Endothelial cell of umbilical vein (primary cell): Measurements from ENCODE around the gene LYRM2. TPM values are rescaled to one million over a fixed set of nuclear protein-coding genes. Genes with fewer than 3 reads are reported as not detected.

Experiments used
- BruUV-seq: library from RNA; stranded (reverse); fragments of 400-500 nt; replicated peaks from 2 replicates; lab custom pipeline; 2021; lab: Mats Ljungman, UMichigan
- CTCF ChIA-PET: fragments of 300-600, 350-600 bp; sonication (Branson Sonifier 250); formaldehyde crosslinking; loops from one replicate; lab custom pipeline; 2021; ENCODE audit warnings: antibody characterized with exemption, inconsistent platforms; lab: Charles Lee
- POLR2A ChIA-PET: fragments of 300-600, 350-600 bp; sonication (Branson Sonifier 250); formaldehyde crosslinking; loops from one replicate; lab custom pipeline; 2021; ENCODE audit warnings: antibody characterized with exemption, inconsistent platforms; lab: Charles Lee
- DNase-seq: peaks from one replicate; pipeline ENCODE4 v3.0.0-alpha.2; 2011; ENCODE audit warnings: low read depth, low spot score
- FAIRE-seq: peaks from 2 replicates; lab custom pipeline; 2011; peaks lifted over from hg19 to GRCh38; lab: Jason Lieb, UNC
- H2AFZ ChIP-seq: 2 replicates; pipeline ENCODE4 v1.6.0; 2012; ENCODE audit warnings: low read depth, low read length, control low read depth, inconsistent platforms
- H3K27ac ChIP-seq: 2 replicates; pipeline ENCODE4 v1.5.1; 2011; ENCODE audit warnings: low read depth, mild to moderate bottlenecking, control low read depth, low read length, moderate library complexity; ENCODE audit not compliant: insufficient read depth
- H3K27me3 ChIP-seq, 2 experiments: 2 replicates each; pipeline versions ENCODE4 v1.6.0 to v1.6.1; 2011; ENCODE audit warnings: low read length in 2 of 2, mixed read lengths in 1 of 2; ENCODE audit not compliant: control insufficient read depth in 2 of 2, insufficient read depth in 2 of 2
- H3K36me3 ChIP-seq, 2 experiments: 2 replicates in 1 of 2; 3 replicates in 1 of 2; pipeline ENCODE4 v1.5.1; 2011; ENCODE audit warnings: low read length in 2 of 2, mild to moderate bottlenecking in 1 of 2, moderate library complexity in 1 of 2; ENCODE audit not compliant: control insufficient read depth in 2 of 2, insufficient read depth in 2 of 2; ENCODE audit errors: extremely low read depth in 1 of 2
- H3K4me1 ChIP-seq: 3 replicates; pipeline ENCODE4 v1.5.1; 2011; ENCODE audit warnings: mild to moderate bottlenecking, low read length; ENCODE audit not compliant: control insufficient read depth, insufficient read depth; ENCODE audit errors: extremely low read depth
- H3K4me2 ChIP-seq: 2 replicates; pipeline ENCODE4 v1.6.1; 2011; ENCODE audit warnings: low read length, control low read depth, mixed read lengths; ENCODE audit not compliant: insufficient read depth
- H3K4me3 ChIP-seq, 3 experiments: fragments of 200-600 bp in 1 of 3; sonication (generic), shearing (Covaris generic) in 1 of 3; replicated peaks in 1 of 3; 2 replicates each; pipeline ENCODE4 v1.5.1; 2011 to 2016; ENCODE audit warnings: control low read depth in 3 of 3, low read length in 3 of 3, mild to moderate bottlenecking in 2 of 3, inconsistent platforms in 1 of 3, low read depth in 1 of 3, moderate library complexity in 1 of 3; ENCODE audit not compliant: insufficient read depth in 1 of 3
- H3K79me2 ChIP-seq: 2 replicates; pipeline ENCODE4 v1.6.0; 2012; ENCODE audit warnings: low read length, inconsistent platforms; ENCODE audit not compliant: control insufficient read depth, insufficient read depth
- H3K9ac ChIP-seq: replicated peaks from 2 replicates; pipeline ENCODE3; 2011; ENCODE audit warnings: low read length, control low read depth; ENCODE audit not compliant: insufficient read depth; ENCODE audit errors: extremely low read depth
- H3K9me1 ChIP-seq: replicated peaks from 3 replicates; pipeline ENCODE4 v1.6.0; 2011; ENCODE audit warnings: mild to moderate bottlenecking, low read length; ENCODE audit not compliant: control insufficient read depth, insufficient read depth; ENCODE audit errors: extremely low read depth
- H3K9me3 ChIP-seq: replicated peaks from 2 replicates; pipeline ENCODE4 v1.5.1; 2012; ENCODE audit warnings: low read length, inconsistent platforms; ENCODE audit not compliant: control insufficient read depth, insufficient read depth
- H4K20me1 ChIP-seq: replicated peaks from 2 replicates; pipeline ENCODE3; 2011; ENCODE audit warnings: mild to moderate bottlenecking, low read length; ENCODE audit not compliant: control insufficient read depth, insufficient read depth; ENCODE audit errors: extremely low read depth
- EZH2 ChIP-seq: IDR thresholded peaks from 2 replicates; pipeline ENCODE4 v1.6.1; 2012; ENCODE audit warnings: borderline replicate concordance, low read depth, mild to moderate bottlenecking, moderate library complexity, low read length, inconsistent platforms; ENCODE audit not compliant: severe bottlenecking
- FOS ChIP-seq: IDR thresholded peaks from 2 replicates; pipeline ENCODE4 v1.6.1; 2011; ENCODE audit warnings: mild to moderate bottlenecking, low read length, moderate library complexity, borderline replicate concordance; ENCODE audit not compliant: insufficient read depth
- GATA2 ChIP-seq: IDR thresholded peaks from 2 replicates; pipeline ENCODE4 v1.7.0; 2011; ENCODE audit warnings: low read depth, mild to moderate bottlenecking, moderate library complexity, mixed read lengths, low read length; ENCODE audit not compliant: insufficient read length, insufficient read depth
- JUN ChIP-seq: IDR thresholded peaks from 2 replicates; pipeline ENCODE4 v1.6.1; 2011; ENCODE audit warnings: borderline replicate concordance, low read depth; ENCODE audit not compliant: insufficient read length, insufficient read depth
- MYC ChIP-seq: IDR thresholded peaks from one replicate; pipeline ENCODE4 v1.6.1; 2011; ENCODE audit warnings: mild to moderate bottlenecking, low read depth, low read length
- POLR2AphosphoS5 ChIP-seq: IDR thresholded peaks from 2 replicates; pipeline ENCODE4 v1.6.1; 2012; ENCODE audit warnings: low read depth, mild to moderate bottlenecking, control low read depth, low read length, moderate library complexity; ENCODE audit not compliant: insufficient read depth
- dilution Hi-C: fragments of 300-500 bp; cut with MboI; formaldehyde crosslinking; loops from one replicate; pipeline ENCODE4 v1.15.0; 2019; ENCODE audit warnings: low sequenced_read_pairs; ENCODE audit not compliant: extremely low pct_ligation_motif_present
- intact Hi-C: fragments of 100-400 bp; cut with micrococcal nuclease; formaldehyde crosslinking; loops from one replicate; pipeline ENCODE4 v1.10.0; 2022
- polyA plus RNA-seq, 4 experiments: library from polyadenylated mRNA; depleted of rRNA in 3 of 4; stranded (reverse) in 3 of 4; unstranded in 1 of 4; fragments of >200 nt; gene quantifications; 2 replicates each; pipeline versions ENCODE4 v1.2.1 to v1.2.3, GENCODE V29; 2011 to 2012; ENCODE audit warnings: missing spikeins in 1 of 4
- total RNA-seq: library from RNA; stranded (reverse); gene quantifications from 2 replicates; pipeline ENCODE4 v1.2.3, GENCODE V29; 2021
- TF ChIP-seq, protein P1 (sequence below): IDR thresholded peaks from 2 replicates; pipeline ENCODE4 v1.6.1; 2011; ENCODE audit not compliant: insufficient read depth, insufficient read length
- TF ChIP-seq, protein P2 (sequence below), 2 donors: IDR thresholded peaks; 1 replicate in 1 of 2; 2 replicates in 1 of 2; pipeline ENCODE4 v1.5.1; 2011; ENCODE audit warnings: low read length in 2 of 2, mild to moderate bottlenecking in 2 of 2, moderate library complexity in 2 of 2, control low read depth in 1 of 2, inconsistent platforms in 1 of 2, low read depth in 1 of 2; ENCODE audit not compliant: insufficient read depth in 1 of 2; ENCODE audit errors: extremely low read depth in 1 of 2

Gene LYRM2
- total and polyA plus RNA-seq, 2 donors (not counting 3 experiments of a cell fraction or from before 2014, with no cell fraction given), result 11.8 to 41.9 TPM

DNA sequence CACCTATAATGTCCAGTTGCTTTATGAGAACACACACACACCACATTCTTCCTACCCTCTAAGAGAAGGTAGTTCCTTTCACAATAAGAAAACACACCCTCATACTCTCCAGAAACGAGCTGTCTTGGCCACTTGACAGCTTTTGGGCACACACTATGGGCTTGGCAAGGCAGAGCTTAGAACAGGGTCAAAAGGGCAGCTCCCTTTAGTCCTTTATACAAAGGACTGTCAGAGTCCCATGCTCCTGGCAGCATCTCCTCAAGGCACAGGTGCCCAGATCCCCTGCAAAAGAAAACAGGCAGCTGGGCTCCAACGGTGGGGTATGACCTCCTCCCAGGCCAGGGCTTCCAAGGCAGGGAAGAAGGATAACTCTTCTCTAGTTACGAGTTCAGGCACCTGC, 4.9 kb upstream of the LYRM2 start:
- no TSS peak for BruUV-seq
- Histone ChIP-seq H3K79me2 (peaks cover 1% of the 10 kb centered on the region), H3K4me3 (no peak overlapping the region), H3K9ac (no peak overlapping the region), H3K27me3 (no peaks in the 10 kb centered on the region), H2AFZ (no peak overlapping the region), H3K9me3 (no peaks in the 10 kb centered on the region), H4K20me1 (no peaks in the 10 kb centered on the region), H3K36me3 (peaks cover 16 to 21% of the 10 kb centered on the region in 2 experiments), H3K9me1 (no peaks in the 10 kb centered on the region), H3K4me1 (peaks cover 6% of the 10 kb centered on the region), H3K4me2 (no peak overlapping the region), H3K27ac (no peak overlapping the region)
- FAIRE-seq (no peak), DNase-seq (no peak)
- dilution Hi-C loops, result no loop called here
- CTCF ChIA-PET, result no interaction called here
- intact Hi-C loops, result no loop called here
- POLR2A ChIA-PET, result no interaction called here
- TF ChIP-seq, protein P1, sequence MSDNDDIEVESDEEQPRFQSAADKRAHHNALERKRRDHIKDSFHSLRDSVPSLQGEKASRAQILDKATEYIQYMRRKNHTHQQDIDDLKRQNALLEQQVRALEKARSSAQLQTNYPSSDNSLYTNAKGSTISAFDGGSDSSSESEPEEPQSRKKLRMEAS, result no peak
- TF ChIP-seq, protein P2, sequence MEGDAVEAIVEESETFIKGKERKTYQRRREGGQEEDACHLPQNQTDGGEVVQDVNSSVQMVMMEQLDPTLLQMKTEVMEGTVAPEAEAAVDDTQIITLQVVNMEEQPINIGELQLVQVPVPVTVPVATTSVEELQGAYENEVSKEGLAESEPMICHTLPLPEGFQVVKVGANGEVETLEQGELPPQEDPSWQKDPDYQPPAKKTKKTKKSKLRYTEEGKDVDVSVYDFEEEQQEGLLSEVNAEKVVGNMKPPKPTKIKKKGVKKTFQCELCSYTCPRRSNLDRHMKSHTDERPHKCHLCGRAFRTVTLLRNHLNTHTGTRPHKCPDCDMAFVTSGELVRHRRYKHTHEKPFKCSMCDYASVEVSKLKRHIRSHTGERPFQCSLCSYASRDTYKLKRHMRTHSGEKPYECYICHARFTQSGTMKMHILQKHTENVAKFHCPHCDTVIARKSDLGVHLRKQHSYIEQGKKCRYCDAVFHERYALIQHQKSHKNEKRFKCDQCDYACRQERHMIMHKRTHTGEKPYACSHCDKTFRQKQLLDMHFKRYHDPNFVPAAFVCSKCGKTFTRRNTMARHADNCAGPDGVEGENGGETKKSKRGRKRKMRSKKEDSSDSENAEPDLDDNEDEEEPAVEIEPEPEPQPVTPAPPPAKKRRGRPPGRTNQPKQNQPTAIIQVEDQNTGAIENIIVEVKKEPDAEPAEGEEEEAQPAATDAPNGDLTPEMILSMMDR (IDR thresholded peaks at IDR 0.05; ENCODE audit: extremely low read depth in 1 of 2, insufficient read depth in 1 of 2, low read depth in 1 of 2, low read length in 2 of 2), result no peak
- TF ChIP-seq MYC, result no peak
- TF ChIP-seq FOS, result no peak
- TF ChIP-seq GATA2, result no peak
- TF ChIP-seq EZH2, result no peak
- TF ChIP-seq JUN, result no peak
- TF ChIP-seq POLR2AphosphoS5, result no peak
